ENCODE data around the gene GPHN. TPM values are rescaled to one million over a fixed set of nuclear protein-coding genes. Genes with fewer than 3 reads are reported as not detected.
"Not testable (repeated sequence)": the region's sequence is repeated elsewhere in the genome, so short reads cannot be mapped to it uniquely, and the experiment has no call there.

The GPHN gene
- total RNA-seq, 1 donor from 2014 or later = 32.1 TPM

- H3K27me3 Mint-ChIP-seq (ENCODE audit: low read depth) = no peaks in the 10 kb centered on the region
- H3K36me3 Mint-ChIP-seq = peaks cover 8% of the 10 kb centered on the region
These were observed 36.0 kb downstream of the GPHN start for GRCh38 chr14:66543996-66544395.

DNA sequence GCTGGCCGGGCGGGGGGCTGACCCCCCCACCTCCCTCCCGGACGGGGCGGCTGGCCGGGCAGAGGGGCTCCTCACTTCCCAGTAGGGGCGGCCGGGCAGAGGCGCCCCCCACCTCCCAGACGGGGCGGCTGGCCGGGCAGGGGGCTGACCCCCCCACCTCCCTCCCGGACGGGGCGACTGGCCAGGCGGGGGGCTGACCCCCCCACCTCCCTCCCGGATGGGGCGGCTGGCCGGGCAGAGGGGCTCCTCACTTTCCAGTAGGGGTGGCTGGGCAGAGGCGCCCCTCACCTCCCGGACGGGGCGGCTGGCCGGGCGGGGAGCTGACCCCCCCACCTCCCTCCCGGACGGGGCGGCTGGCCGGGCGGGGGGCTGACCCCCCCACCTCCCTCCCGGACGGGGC is 37.2 kb downstream of the GPHN start:
- not testable (repeated sequence) for DNase-seq (ENCODE audit: low spot score in 2 of 2, unreplicated experiment in 2 of 2); H3K27ac Mint-ChIP-seq; H3K27me3 Mint-ChIP-seq (ENCODE audit: low read depth); H3K4me3 Mint-ChIP-seq; H3K4me1 Mint-ChIP-seq
- peaks cover 11% of the 10 kb centered on the region for H3K36me3 Mint-ChIP-seq
- H3K9me3 Mint-ChIP-seq = peaks cover 12% of the 10 kb centered on the region

More at GRCh38 chr14:66543996-66544395, 36.0 kb downstream of the GPHN start:
- peaks cover 8% of the 10 kb centered on the region for H3K9me3 Mint-ChIP-seq
- H3K27ac Mint-ChIP-seq = no peak overlapping the region
- no peaks in the 10 kb centered on the region for H3K4me1 Mint-ChIP-seq
- no peak for TF ChIP-seq CTCF (IDR thresholded peaks at IDR 0.05; ENCODE audit: unreplicated experiment)
- DNase-seq (ENCODE audit: low spot score in 2 of 2, unreplicated experiment in 2 of 2) = no peak
- H3K4me3 Mint-ChIP-seq = no peak overlapping the region

DNA sequence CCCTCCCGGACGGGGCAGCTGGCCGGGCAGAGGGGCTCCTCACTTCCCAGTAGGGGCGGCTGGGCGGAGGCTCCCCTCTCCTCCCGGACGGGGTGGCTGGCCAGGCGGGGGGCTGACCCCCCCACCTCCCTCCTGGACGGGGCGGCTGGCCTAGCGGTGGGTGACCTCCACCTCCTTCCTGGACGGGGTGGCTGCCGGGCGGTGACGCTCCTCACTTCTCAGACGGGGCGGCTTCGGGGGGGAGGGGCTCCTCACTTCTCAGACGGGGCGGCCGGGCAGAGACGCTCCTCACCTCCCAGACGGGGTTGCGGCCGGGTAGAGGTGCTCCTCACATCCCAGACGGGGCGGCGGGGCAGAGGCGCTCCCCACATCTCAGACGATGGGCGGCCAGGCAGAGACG is 37.8 kb downstream of the GPHN start:
- H3K27me3 Mint-ChIP-seq (ENCODE audit: low read depth); H3K27ac Mint-ChIP-seq; H3K4me3 Mint-ChIP-seq; H3K4me1 Mint-ChIP-seq; DNase-seq (ENCODE audit: low spot score in 2 of 2, unreplicated experiment in 2 of 2): not testable (repeated sequence)
- peaks cover 15% of the 10 kb centered on the region for H3K9me3 Mint-ChIP-seq
- peaks cover 15% of the 10 kb centered on the region for H3K36me3 Mint-ChIP-seq

DNA sequence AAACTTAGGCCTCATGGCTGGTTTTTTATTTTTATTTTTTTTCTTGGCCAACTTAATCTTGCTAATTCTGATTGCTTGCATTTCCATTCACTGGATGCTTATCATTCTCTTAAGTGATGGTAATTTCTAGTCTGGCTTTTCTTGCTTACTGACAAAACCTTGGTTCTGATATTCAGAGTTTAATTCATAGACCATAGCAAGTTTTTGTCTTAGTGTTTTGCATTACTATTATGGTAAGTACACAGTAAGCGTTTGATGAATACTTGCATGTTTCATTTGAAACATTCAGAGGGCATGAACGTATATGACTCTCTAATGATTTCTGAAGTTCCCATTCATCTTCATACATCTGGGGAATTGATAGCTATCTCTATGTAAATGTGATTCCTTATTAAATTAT is 55.8 kb downstream of the GPHN start:
- Mint-ChIP-seq H3K4me1 (no peaks in the 10 kb centered on the region), H3K9me3 (peaks cover 11% of the 10 kb centered on the region), H3K4me3 (no peak overlapping the region), H3K27me3 (ENCODE audit: low read depth) (no peaks in the 10 kb centered on the region), H3K36me3 (peaks cover 5% of the 10 kb centered on the region), H3K27ac (no peak overlapping the region)
- DNase-seq (ENCODE audit: low spot score in 2 of 2, unreplicated experiment in 2 of 2) = no peak
- TF ChIP-seq CTCF (IDR thresholded peaks at IDR 0.05; ENCODE audit: unreplicated experiment) = no peak

- H3K9me3 Mint-ChIP-seq = peaks cover 25% of the 10 kb centered on the region
- H3K27me3 Mint-ChIP-seq (ENCODE audit: low read depth) = no peaks in the 10 kb centered on the region
- no peaks in the 10 kb centered on the region for H3K4me1 Mint-ChIP-seq
- no peak for DNase-seq (ENCODE audit: low spot score in 2 of 2, unreplicated experiment in 2 of 2)
- peaks cover 21% of the 10 kb centered on the region for H3K36me3 Mint-ChIP-seq
- TF ChIP-seq CTCF (IDR thresholded peaks at IDR 0.05; ENCODE audit: unreplicated experiment) = no peak
- H3K4me3 Mint-ChIP-seq = no peak overlapping the region
- H3K27ac Mint-ChIP-seq = no peak overlapping the region
These were observed 60.3 kb downstream of the GPHN start for GRCh38 chr14:66568220-66568619.

GRCh38 chr14:66572826-66573225 is 64.9 kb downstream of the GPHN start:
- H3K27ac Mint-ChIP-seq = no peak overlapping the region

More at GRCh38 chr14:66572826-66573225, 64.9 kb downstream of the GPHN start:
- H3K4me3 Mint-ChIP-seq = no peak overlapping the region
- TF ChIP-seq CTCF (IDR thresholded peaks at IDR 0.05; ENCODE audit: unreplicated experiment) = no peak
- H3K27me3 Mint-ChIP-seq (ENCODE audit: low read depth) = no peaks in the 10 kb centered on the region
- H3K9me3 Mint-ChIP-seq = peaks cover 55% of the 10 kb centered on the region
- peaks cover 44% of the 10 kb centered on the region for H3K36me3 Mint-ChIP-seq
- no peak for DNase-seq (ENCODE audit: low spot score in 2 of 2, unreplicated experiment in 2 of 2)
- H3K4me1 Mint-ChIP-seq = no peaks in the 10 kb centered on the region

Data from mesothelial cell of epicardium (in vitro differentiated cells).